SU-DHL-6 (cell line): ENCODE results near the gene GFOD1.

Experiments used
- EZH2phosphoT487 ChIP-seq: fragments of 200-600 bp; sonication (generic), shearing (Covaris generic); conservative IDR thresholded peaks from 2 replicates; pipeline ENCODE4 v1.6.1; 2018; ENCODE audit warnings: mild to moderate bottlenecking, antibody characterized with exemption, low read length, moderate library complexity, mixed read lengths
- TF ChIP-seq, protein P1 (sequence below): fragments of 200-600 bp; sonication (generic); IDR thresholded peaks from one replicate; pipeline ENCODE4 v1.5.1; 2017; ENCODE audit warnings: antibody characterized with exemption, mild to moderate bottlenecking, low read length, moderate library complexity; ENCODE audit not compliant: insufficient read depth, poor library complexity, severe bottlenecking

DNA sequence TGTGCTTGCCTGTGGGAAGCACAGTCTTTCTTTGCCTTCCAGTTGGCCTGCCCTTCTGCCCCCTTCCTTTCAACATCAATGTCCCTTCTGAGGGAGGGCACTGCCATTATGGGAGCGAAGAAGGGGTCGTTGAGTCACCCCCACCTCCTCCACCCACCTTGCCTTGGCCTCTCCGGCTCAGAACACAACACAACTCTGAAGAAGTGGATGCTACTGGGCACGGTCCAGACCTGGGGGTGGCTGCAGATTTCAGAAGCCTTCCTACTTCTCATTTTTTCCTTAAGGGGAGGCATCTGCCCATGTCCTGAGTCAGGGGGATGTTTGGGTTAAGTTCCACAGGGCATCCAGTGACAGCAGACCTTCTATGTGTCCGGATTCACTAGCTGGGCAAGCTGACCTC, 72.1 kb downstream of the GFOD1 start:
- TF ChIP-seq, protein P1, sequence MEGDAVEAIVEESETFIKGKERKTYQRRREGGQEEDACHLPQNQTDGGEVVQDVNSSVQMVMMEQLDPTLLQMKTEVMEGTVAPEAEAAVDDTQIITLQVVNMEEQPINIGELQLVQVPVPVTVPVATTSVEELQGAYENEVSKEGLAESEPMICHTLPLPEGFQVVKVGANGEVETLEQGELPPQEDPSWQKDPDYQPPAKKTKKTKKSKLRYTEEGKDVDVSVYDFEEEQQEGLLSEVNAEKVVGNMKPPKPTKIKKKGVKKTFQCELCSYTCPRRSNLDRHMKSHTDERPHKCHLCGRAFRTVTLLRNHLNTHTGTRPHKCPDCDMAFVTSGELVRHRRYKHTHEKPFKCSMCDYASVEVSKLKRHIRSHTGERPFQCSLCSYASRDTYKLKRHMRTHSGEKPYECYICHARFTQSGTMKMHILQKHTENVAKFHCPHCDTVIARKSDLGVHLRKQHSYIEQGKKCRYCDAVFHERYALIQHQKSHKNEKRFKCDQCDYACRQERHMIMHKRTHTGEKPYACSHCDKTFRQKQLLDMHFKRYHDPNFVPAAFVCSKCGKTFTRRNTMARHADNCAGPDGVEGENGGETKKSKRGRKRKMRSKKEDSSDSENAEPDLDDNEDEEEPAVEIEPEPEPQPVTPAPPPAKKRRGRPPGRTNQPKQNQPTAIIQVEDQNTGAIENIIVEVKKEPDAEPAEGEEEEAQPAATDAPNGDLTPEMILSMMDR: no peak
- TF ChIP-seq EZH2phosphoT487: no peak
